OCI-LY3 (cell line): ENCODE data around the gene KIF11.

ENCODE experiments used
- EZH2phosphoT487 ChIP-seq: fragments of 200-600 bp; shearing (Covaris generic); IDR thresholded peaks from 2 replicates; pipeline ENCODE4 v1.6.1; 2018; ENCODE audit warnings: antibody characterized with exemption, mixed run types, low read depth
- TF ChIP-seq, protein P1 (sequence below): fragments of 200-600, 300-600 bp; sonication (generic); IDR thresholded peaks from 2 replicates; pipeline ENCODE4 v1.5.1; 2014; ENCODE audit warnings: antibody characterized with exemption, low read length, low read depth

- TF ChIP-seq, protein P1, sequence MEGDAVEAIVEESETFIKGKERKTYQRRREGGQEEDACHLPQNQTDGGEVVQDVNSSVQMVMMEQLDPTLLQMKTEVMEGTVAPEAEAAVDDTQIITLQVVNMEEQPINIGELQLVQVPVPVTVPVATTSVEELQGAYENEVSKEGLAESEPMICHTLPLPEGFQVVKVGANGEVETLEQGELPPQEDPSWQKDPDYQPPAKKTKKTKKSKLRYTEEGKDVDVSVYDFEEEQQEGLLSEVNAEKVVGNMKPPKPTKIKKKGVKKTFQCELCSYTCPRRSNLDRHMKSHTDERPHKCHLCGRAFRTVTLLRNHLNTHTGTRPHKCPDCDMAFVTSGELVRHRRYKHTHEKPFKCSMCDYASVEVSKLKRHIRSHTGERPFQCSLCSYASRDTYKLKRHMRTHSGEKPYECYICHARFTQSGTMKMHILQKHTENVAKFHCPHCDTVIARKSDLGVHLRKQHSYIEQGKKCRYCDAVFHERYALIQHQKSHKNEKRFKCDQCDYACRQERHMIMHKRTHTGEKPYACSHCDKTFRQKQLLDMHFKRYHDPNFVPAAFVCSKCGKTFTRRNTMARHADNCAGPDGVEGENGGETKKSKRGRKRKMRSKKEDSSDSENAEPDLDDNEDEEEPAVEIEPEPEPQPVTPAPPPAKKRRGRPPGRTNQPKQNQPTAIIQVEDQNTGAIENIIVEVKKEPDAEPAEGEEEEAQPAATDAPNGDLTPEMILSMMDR = no peak
- no peak for TF ChIP-seq EZH2phosphoT487
Observed at GRCh38 chr10:92692080-92692671, 99.2 kb downstream of the KIF11 start.
